Tibial nerve (tissue), 4 donors: Measurements from ENCODE around the gene PLCB4.

ENCODE experiments used
- EP300 ChIP-seq, 2 donors: sonication (generic); formaldehyde crosslinking; IDR thresholded peaks; one replicate each; pipeline ENCODE4 v1.6.1; 2017; ENCODE audit warnings: antibody characterized with exemption in 2 of 2, mild to moderate bottlenecking in 1 of 2
- POLR2A ChIP-seq, 2 donors: fragments of 450-650 bp; IDR thresholded peaks; one replicate each; pipeline ENCODE4 v1.6.1; 2017; ENCODE audit warnings: antibody characterized with exemption in 2 of 2, mild to moderate bottlenecking in 2 of 2, moderate library complexity in 2 of 2
- TF ChIP-seq, protein P1 (sequence below), 5 experiments: fragments of 200-600 bp in 3 of 5; fragments of 450-650 bp in 2 of 5; sonication (generic) in 3 of 5; IDR thresholded peaks; one replicate each; pipeline ENCODE4 v1.5.1; 2016 to 2019; ENCODE audit warnings: antibody characterized with exemption in 5 of 5, mild to moderate bottlenecking in 3 of 5, moderate library complexity in 2 of 5

DNA sequence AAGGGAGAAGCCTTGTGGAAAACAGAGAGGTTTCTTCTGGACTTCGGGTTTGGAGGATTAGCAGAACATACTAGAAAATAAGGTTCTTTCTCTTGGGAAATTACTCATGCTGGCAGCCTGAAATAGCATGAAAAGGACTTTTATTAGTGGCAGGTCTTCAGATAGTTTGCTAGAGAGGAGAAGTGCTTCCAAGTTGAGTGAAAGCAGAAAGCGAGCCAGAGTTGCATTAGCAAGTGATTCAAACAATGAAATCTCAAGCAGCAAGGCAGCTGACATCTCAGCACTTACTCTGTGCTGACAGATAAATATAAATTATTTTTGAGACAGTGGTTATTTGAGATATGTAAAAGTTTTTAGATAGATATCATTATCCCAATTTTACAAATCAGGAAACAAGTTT lies 91.9 kb downstream of the PLCB4 start:
- TF ChIP-seq, protein P1, sequence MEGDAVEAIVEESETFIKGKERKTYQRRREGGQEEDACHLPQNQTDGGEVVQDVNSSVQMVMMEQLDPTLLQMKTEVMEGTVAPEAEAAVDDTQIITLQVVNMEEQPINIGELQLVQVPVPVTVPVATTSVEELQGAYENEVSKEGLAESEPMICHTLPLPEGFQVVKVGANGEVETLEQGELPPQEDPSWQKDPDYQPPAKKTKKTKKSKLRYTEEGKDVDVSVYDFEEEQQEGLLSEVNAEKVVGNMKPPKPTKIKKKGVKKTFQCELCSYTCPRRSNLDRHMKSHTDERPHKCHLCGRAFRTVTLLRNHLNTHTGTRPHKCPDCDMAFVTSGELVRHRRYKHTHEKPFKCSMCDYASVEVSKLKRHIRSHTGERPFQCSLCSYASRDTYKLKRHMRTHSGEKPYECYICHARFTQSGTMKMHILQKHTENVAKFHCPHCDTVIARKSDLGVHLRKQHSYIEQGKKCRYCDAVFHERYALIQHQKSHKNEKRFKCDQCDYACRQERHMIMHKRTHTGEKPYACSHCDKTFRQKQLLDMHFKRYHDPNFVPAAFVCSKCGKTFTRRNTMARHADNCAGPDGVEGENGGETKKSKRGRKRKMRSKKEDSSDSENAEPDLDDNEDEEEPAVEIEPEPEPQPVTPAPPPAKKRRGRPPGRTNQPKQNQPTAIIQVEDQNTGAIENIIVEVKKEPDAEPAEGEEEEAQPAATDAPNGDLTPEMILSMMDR (IDR thresholded peaks at IDR 0.05): no peak
- TF ChIP-seq POLR2A (IDR thresholded peaks at IDR 0.05) (no peak), EP300 (IDR thresholded peaks at IDR 0.05) (peak in 1 of 2 donors; percentile 9)
